Upper lobe of left lung (tissue), 6 donors: ENCODE measurements around the gene CPNE4. TPM values are rescaled to one million over a fixed set of nuclear protein-coding genes. Genes with fewer than 3 reads are reported as not detected.

ENCODE experiments used
- ATAC-seq, 2 donors: fragments of 200-7000 bp; cut with Tn5 transposase; one replicate each; pipeline ENCODE4 v1.9.1; 2022; ENCODE audit warnings: mild to moderate bottlenecking in 2 of 2, moderate library complexity in 2 of 2; ENCODE audit not compliant: low FRiP score in 2 of 2
- DNase-seq, 2 donors: peaks; one replicate each; pipeline ENCODE4 v3.0.0-alpha.2; 2019 to 2020
- H3K27ac ChIP-seq, 4 donors: fragments of 200-600 bp; sonication (generic); one replicate each; pipeline ENCODE4 v1.5.1; 2016 to 2019
- H3K27me3 ChIP-seq, 4 donors: fragments of 200-600 bp; sonication (generic); one replicate each; pipeline ENCODE4 v1.5.1; 2017 to 2019
- H3K36me3 ChIP-seq, 4 donors: fragments of 200-600 bp; sonication (generic); one replicate each; pipeline ENCODE4 v1.5.1; 2016 to 2019
- H3K4me1 ChIP-seq, 4 donors: fragments of 200-600 bp; sonication (generic); one replicate each; pipeline ENCODE4 v1.5.1; 2018 to 2019
- H3K4me3 ChIP-seq, 4 donors: fragments of 200-600 bp; sonication (generic); one replicate each; pipeline ENCODE4 v1.5.1; 2017 to 2019; ENCODE audit warnings: mild to moderate bottlenecking in 2 of 4, moderate library complexity in 1 of 4
- H3K9me3 ChIP-seq, 4 donors: fragments of 200-600 bp; sonication (generic); one replicate each; pipeline ENCODE4 v1.5.1; 2018 to 2019
- CTCF ChIP-seq, 6 experiments: fragments of 450-650 bp in 4 of 6; fragments of 200-600 bp in 2 of 6; sonication (generic) in 2 of 6; IDR thresholded peaks; one replicate each; pipeline ENCODE4 v1.5.1; 2016 to 2019; ENCODE audit warnings: antibody characterized with exemption in 6 of 6
- EP300 ChIP-seq, 4 donors: sonication (generic); formaldehyde crosslinking; IDR thresholded peaks; one replicate each; pipeline ENCODE4 v1.5.1; 2017; ENCODE audit warnings: antibody characterized with exemption in 4 of 4, control low read depth in 2 of 4
- POLR2A ChIP-seq, 4 donors: fragments of 450-650 bp; IDR thresholded peaks; one replicate each; pipeline ENCODE4 v1.5.1; 2016 to 2017; ENCODE audit warnings: antibody characterized with exemption in 4 of 4, mild to moderate bottlenecking in 2 of 4
- POLR2AphosphoS5 ChIP-seq, 2 donors: sonication (generic); formaldehyde crosslinking; IDR thresholded peaks; one replicate each; pipeline ENCODE4 v1.5.1; 2017; ENCODE audit warnings: antibody characterized with exemption in 2 of 2
- WGBS, 2 donors: methylation state at CpG; one replicate each; pipeline ENCODE4 v1.1.5; 2017 to 2018; 5-methylcytosine and 5-hydroxymethylcytosine counted together
- total RNA-seq, 6 donors: library from RNA; depleted of rRNA in 4 of 6; stranded (reverse); fragments of >200 nt in 4 of 6; gene quantifications; one replicate each; pipeline versions ENCODE4 v1.1.0 to v1.2.1, GENCODE V29; 2016 to 2021
- donor health status: DM: no; HTN: no; CAD: no; lungs with moderate emphysema.
- donor health status: DM: no; HTN: yes; CAD: no; lungs with severe emphysema.

Gene CPNE4
- total RNA-seq, 6 donors from 2014 or later, result 0.34 to 2.1 (median 0.47) TPM; not detected in 3

GRCh38 chr3:131796111-131796510 lies 238.7 kb downstream of the CPNE4 start:
- no peaks in the 10 kb centered on the region for H3K27me3 ChIP-seq
- DNase-seq, result no peak
- WGBS, 2 donors, result 86 to 89% methylated on average over 5 of the region's 5 CpGs

GRCh38 chr3:131795390-131796090 lies 239.3 kb downstream of the CPNE4 start:
- no peak overlapping the region for H3K4me3 ChIP-seq
- H3K27ac ChIP-seq, result no peak overlapping the region
- peaks cover 0 to 10% (median 2%) of the 10 kb centered on the region in 4 donors for H3K4me1 ChIP-seq
- no peaks in the 10 kb centered on the region for H3K27me3 ChIP-seq
- no peak for TF ChIP-seq POLR2AphosphoS5 (IDR thresholded peaks at IDR 0.05)
- no peak for TF ChIP-seq CTCF (IDR thresholded peaks at IDR 0.05)
- no peak for TF ChIP-seq EP300 (IDR thresholded peaks at IDR 0.05)
- TF ChIP-seq POLR2A (IDR thresholded peaks at IDR 0.05), result no peak
- H3K36me3 ChIP-seq, result no peaks in the 10 kb centered on the region
- DNase-seq (no peak), ATAC-seq (peak in 1 of 2 donors; percentile 53)
- no peaks in the 10 kb centered on the region for H3K9me3 ChIP-seq
- 60 to 68% methylated on average over 3 of the region's 3 CpGs for WGBS, 2 donors

More at GRCh38 chr3:131796111-131796510, 238.7 kb downstream of the CPNE4 start:
- H3K36me3 ChIP-seq, result no peaks in the 10 kb centered on the region
- no peak overlapping the region for H3K27ac ChIP-seq
- no peak overlapping the region for H3K4me3 ChIP-seq
- no peaks in the 10 kb centered on the region for H3K9me3 ChIP-seq
- peaks cover 0 to 10% (median 2%) of the 10 kb centered on the region in 4 donors for H3K4me1 ChIP-seq
- no peak for TF ChIP-seq CTCF (IDR thresholded peaks at IDR 0.05)
- TF ChIP-seq POLR2AphosphoS5 (IDR thresholded peaks at IDR 0.05), result no peak
- TF ChIP-seq POLR2A (IDR thresholded peaks at IDR 0.05), result no peak
- TF ChIP-seq EP300 (IDR thresholded peaks at IDR 0.05), result no peak
- ATAC-seq, result no peak

- TF ChIP-seq POLR2AphosphoS5 (IDR thresholded peaks at IDR 0.05) (no peak), CTCF (IDR thresholded peaks at IDR 0.05) (peak; percentile 66 to 81 (median 78)), POLR2A (IDR thresholded peaks at IDR 0.05) (no peak)
- ATAC-seq (peak; percentile 83 to 87), DNase-seq (peak in 1 of 2 donors; percentile 24)
- peaks cover 0 to 10% (median 2%) of the 10 kb centered on the region in 4 donors for H3K4me1 ChIP-seq
- H3K36me3 ChIP-seq, result no peaks in the 10 kb centered on the region
- WGBS, 2 donors, result 38 to 41% methylated on average over 5 of the region's 5 CpGs
- no peak overlapping the region for H3K4me3 ChIP-seq
- no peaks in the 10 kb centered on the region for H3K27me3 ChIP-seq
- H3K27ac ChIP-seq, result no peak overlapping the region
- no peaks in the 10 kb centered on the region for H3K9me3 ChIP-seq
Measured at GRCh38 chr3:131794766-131795388, 239.9 kb downstream of the CPNE4 start.

GRCh38 chr3:131793870-131794269 lies 240.9 kb downstream of the CPNE4 start:
- no peak overlapping the region for H3K4me3 ChIP-seq
- TF ChIP-seq CTCF (IDR thresholded peaks at IDR 0.05), result no peak
- TF ChIP-seq POLR2AphosphoS5 (IDR thresholded peaks at IDR 0.05), result no peak
- TF ChIP-seq EP300 (IDR thresholded peaks at IDR 0.05), result no peak
- TF ChIP-seq POLR2A (IDR thresholded peaks at IDR 0.05), result no peak
- ATAC-seq (no peak), DNase-seq (no peak)
- no peak overlapping the region for H3K27ac ChIP-seq
- no peaks in the 10 kb centered on the region for H3K36me3 ChIP-seq
- no peaks in the 10 kb centered on the region for H3K27me3 ChIP-seq
- peaks cover 0 to 10% (median 2%) of the 10 kb centered on the region in 4 donors for H3K4me1 ChIP-seq
- no peaks in the 10 kb centered on the region for H3K9me3 ChIP-seq
